Dermis lymphatic vessel endothelial cell (primary cell): Measurements from ENCODE around the gene EVPLL. TPM values are rescaled to one million over a fixed set of nuclear protein-coding genes. Genes with fewer than 3 reads are reported as not detected.

Source experiments
- total RNA-seq: library from RNA; depleted of rRNA; stranded (reverse); fragments of >200 nt; gene quantifications from 2 replicates; pipeline ENCODE4 v1.2.1, GENCODE V29; 2014

The EVPLL gene
- total RNA-seq: not detected in 2 replicates

DNA sequence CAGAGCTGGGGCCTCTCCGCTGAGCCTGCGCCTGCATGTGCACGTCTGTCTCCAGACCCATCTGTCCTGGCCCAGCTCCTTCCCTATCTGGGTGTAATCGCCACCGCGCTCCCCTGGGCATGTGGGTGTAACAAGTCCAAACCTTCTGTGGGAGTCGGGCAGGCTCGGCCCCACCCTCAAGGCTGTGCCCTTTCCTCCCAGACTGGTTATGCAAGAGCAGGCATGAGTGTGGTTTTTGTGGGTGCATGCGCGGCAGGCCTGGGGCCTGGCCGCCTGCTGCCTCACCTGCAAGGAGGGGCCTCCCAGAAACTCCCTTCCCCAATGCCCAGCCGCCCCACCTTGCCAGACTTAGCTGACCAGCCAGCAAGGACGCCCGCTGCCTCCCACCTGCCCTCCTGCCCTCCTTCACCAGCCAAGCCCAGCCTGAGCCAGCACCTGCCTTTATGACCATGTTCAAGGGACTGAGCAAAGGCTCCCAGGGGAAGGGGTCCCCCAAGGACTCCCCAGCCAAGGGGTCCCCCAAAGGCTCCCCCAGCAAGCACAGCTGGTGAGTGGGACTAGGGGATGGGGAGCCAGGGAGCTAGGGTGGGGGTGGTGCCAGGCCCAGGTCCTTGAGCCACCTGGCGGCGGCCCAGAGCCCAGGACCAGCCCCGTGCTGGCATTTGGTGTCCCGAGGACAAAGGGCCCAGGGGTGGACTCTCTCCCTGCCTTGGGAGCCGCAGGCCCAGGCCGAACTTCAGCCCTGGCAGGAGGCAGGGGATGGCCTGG lies at the start of gene EVPLL:
Gene EVPLL (plus strand): TSS at position 342 of the 768 bp plus-strand sequence. CDS start 3,160 bp downstream, outside the sequence.

DNA sequence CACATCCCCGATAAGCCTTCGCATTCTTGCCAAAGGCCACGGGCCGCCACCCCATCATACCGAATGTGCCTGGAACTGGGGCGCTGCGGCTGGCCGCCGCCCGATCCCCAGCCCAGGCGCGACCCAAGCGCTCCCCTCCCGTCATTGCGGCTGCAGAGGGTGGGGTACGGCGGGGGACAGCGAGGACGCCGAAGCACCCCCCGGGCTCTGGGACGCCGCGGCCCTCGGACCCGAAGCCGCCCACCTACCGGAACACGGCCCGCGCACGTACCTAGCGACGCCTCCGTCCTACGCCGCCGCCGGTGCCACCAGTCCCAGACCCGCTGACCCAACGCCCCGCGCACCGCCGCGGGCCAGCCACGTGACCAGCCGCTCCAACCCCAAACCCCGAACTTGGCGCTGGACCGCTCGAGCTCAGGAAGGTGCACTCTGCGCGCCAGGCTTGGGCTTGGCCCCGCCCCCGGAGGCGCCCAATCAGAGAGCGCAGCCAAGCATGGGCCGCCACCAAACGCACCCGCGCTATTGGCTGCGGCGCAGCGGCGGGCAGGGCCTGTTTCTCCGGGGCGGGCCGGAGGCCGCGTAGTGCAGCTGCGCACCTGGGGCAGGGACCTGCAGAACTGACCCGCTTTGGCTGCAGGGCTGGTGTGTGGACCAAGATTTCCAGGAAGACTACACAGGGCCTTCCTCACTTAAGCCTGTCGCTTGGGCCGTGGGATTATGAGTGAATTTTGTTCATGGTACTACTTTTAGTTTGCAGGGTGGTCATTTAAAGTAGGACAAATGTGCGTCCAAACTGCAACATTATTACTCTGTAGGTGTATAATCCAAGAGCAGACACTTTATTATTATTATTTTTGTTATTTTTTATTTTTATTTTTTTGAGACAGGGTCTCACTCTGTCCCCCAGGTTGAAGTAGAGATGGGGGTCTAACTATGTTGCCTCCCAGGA lies 14.2 kb upstream of the EVPLL start, which contains the start of gene SHMT1:
Gene SHMT1 (minus strand): TSS at position 450 of the 949 bp plus-strand sequence. CDS start 7,569 bp downstream, outside the sequence.

Other genes starting within 250 kb of the EVPLL start
- gene ALKBH5, start 193.9 kb upstream of the EVPLL start, total RNA-seq: 64.3 and 69.7 TPM in 2 replicates
- gene LLGL1, start 152.1 kb upstream of the EVPLL start, total RNA-seq: 15.3 and 16.2 TPM in 2 replicates
- 259 and 335 TPM in 2 replicates for gene FLII, start 119.0 kb upstream of the EVPLL start, total RNA-seq
- 10.5 and 14.8 TPM in 2 replicates for gene MIEF2, start 117.1 kb upstream of the EVPLL start, total RNA-seq
- gene TOP3A, start 62.8 kb upstream of the EVPLL start, total RNA-seq: 12.4 and 14.9 TPM in 2 replicates
- 15.2 and 16.1 TPM in 2 replicates for gene SMCR8, start 62.5 kb upstream of the EVPLL start, total RNA-seq
- 7.1 and 11.1 TPM in 2 replicates for gene SHMT1, start 14.2 kb upstream of the EVPLL start, total RNA-seq
- not detected in 2 replicates for gene LGALS9C, start 99.0 kb downstream of the EVPLL start, total RNA-seq